ENCODE data around the gene PCDHGA1.
"Not testable (repeated sequence)": the region's sequence is repeated elsewhere in the genome, so short reads cannot be mapped to it uniquely, and the experiment has no call there.

Gene PCDHGA1

GRCh38 chr5:141412854-141413539 lies 82.7 kb downstream of the PCDHGA1 start, which contains the start of gene PCDHGA10:
TSS of gene PCDHGA10 (plus strand) at chr5:141412987. CDS start at chr5:141413176, 189 bp downstream.
- DNase-seq (ENCODE audit: low read depth) = no peak

- DNase-seq (ENCODE audit: low read depth) = no peak
Observed at GRCh38 chr5:141413540-141414069, 83.3 kb downstream of the PCDHGA1 start.

- DNase-seq (ENCODE audit: low read depth) = not testable (repeated sequence)
Observed at GRCh38 chr5:141414548-141415274, 84.4 kb downstream of the PCDHGA1 start.

- DNase-seq (ENCODE audit: low read depth) = not testable (repeated sequence)
Observed at GRCh38 chr5:141415275-141415618, 84.9 kb downstream of the PCDHGA1 start.

DNA sequence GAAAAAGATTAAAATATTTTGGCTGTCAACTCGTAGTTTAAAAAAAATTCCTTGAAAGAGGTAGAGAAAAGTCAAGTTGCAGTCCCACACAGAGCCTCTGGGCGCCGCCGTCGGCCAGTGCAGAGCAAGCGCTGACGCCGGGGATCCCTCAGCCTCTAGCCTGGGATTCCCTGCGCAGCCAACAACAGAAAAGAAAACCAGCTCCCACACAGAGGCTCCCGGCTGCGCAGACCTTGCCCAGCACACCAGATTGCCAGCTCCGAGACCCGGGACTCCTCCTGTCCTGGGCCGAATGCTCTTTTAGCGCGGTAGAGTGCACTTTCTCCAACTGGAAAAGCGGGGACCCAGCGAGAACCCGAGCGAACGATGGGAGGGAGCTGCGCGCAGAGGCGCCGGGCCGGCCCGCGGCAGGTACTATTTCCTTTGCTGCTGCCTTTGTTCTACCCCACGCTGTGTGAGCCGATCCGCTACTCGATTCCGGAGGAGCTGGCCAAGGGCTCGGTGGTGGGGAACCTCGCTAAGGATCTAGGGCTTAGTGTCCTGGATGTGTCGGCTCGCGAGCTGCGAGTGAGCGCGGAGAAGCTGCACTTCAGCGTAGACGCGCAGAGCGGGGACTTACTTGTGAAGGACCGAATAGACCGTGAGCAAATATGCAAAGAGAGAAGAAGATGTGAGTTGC lies 87.3 kb downstream of the PCDHGA1 start, which contains the start of gene PCDHGB7:
Gene PCDHGB7, plus strand, starts transcription at position 184 of the 679 bp plus-strand sequence. Its CDS starts 183 bp downstream, at position 367.
- not testable (repeated sequence) for DNase-seq (ENCODE audit: low read depth)

DNA sequence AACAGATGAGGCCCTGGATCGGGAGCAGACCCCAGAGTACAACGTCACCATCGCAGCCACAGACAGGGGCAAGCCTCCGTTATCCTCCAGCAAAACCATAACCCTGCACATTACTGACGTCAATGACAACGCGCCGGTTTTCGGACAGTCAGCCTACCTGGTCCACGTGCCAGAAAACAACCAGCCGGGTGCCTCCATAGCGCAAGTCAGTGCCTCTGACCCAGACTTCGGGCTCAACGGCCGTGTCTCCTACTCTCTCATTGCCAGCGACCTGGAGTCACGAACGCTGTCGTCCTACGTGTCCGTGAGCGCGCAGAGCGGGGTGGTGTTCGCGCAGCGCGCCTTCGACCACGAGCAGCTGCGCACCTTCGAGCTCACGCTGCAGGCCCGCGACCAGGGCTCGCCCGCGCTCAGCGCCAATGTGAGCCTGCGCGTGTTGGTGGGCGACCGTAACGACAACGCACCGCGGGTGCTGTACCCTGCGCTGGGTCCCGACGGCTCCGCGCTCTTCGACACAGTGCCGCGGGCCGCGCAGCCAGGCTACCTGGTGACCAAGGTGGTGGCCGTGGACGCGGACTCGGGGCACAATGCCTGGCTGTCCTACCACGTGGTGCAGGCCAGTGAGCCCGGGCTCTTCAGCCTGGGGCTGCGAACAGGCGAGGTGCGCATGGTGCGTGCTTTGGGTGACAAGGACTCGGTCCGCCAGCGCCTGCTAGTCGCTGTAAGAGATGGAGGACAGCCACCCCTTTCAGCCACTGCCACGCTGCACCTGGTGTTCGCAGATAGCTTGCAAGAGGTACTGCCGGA lies 89.0 kb downstream of the PCDHGA1 start:
- no peak for DNase-seq (ENCODE audit: low read depth)

- no peak for DNase-seq (ENCODE audit: low read depth)
Observed at GRCh38 chr5:141420855-141421488, 90.7 kb downstream of the PCDHGA1 start, which contains the start of gene PCDHGA11. TSS of gene PCDHGA11 (plus strand) at chr5:141421051. CDS start at chr5:141421228, 177 bp downstream.

DNA sequence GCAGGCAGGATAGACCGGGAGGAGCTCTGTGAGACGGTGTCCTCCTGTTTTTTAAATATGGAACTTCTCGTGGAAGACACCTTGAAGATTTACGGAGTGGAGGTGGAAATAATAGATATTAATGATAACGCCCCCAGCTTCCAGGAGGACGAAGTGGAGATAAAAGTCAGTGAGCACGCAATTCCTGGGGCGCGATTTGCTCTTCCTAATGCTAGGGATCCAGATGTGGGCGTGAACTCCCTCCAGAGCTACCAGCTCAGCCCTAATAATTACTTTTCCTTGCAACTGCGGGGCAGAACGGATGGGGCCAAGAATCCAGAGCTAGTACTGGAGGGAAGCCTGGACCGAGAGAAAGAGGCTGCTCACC lies 91.2 kb downstream of the PCDHGA1 start:
- DNase-seq (ENCODE audit: low read depth) = no peak

GRCh38 chr5:141422742-141423291 lies 92.5 kb downstream of the PCDHGA1 start:
- no peak for DNase-seq (ENCODE audit: low read depth)

- DNase-seq (ENCODE audit: low read depth) = no peak
Observed at GRCh38 chr5:141427783-141428426, 97.6 kb downstream of the PCDHGA1 start.

GRCh38 chr5:141430332-141431113 lies 100.2 kb downstream of the PCDHGA1 start, which contains the start of gene PCDHGA12:
TSS of gene PCDHGA12 (plus strand) at chr5:141430507. CDS start at chr5:141430760, 253 bp downstream.
- no peak for DNase-seq (ENCODE audit: low read depth)

- DNase-seq (ENCODE audit: low read depth) = no peak
Observed at GRCh38 chr5:141431286-141431685, 101.0 kb downstream of the PCDHGA1 start.

DNA sequence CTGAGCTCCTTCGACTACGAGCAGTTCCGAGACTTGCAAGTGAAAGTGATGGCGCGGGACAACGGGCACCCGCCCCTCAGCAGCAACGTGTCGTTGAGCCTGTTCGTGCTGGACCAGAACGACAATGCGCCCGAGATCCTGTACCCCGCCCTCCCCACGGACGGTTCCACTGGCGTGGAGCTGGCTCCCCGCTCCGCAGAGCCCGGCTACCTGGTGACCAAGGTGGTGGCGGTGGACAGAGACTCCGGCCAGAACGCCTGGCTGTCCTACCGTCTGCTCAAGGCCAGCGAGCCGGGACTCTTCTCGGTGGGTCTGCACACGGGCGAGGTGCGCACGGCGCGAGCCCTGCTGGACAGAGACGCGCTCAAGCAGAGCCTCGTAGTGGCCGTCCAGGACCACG lies 102.0 kb downstream of the PCDHGA1 start:
- DNase-seq (ENCODE audit: low read depth) = not testable (repeated sequence)

GRCh38 chr5:141432726-141433125 lies 102.4 kb downstream of the PCDHGA1 start:
- DNase-seq (ENCODE audit: low read depth) = not testable (repeated sequence)

- DNase-seq (ENCODE audit: low read depth) = no peak
Observed at GRCh38 chr5:141434006-141434405, 103.7 kb downstream of the PCDHGA1 start.

DNA sequence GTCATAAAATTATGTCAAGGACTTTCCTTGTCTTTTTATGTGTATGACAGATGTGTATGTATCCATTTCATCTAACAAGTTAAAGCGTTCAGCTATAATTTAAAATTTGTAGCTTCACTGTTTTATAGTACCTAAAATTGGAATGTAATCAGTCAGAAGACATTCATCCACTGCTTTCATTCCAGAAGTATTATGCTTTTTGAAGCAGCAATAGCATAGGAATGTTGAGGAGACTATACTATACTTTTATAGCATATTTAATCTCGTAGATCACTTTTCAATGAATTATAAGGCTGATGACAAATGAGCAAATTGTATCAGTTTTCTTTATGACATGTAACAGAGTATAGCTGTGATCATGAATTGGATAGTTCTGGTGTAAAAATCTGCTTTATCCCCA lies 106.9 kb downstream of the PCDHGA1 start:
- DNase-seq (ENCODE audit: low read depth) = no peak

- DNase-seq (ENCODE audit: low read depth) = no peak
Observed at GRCh38 chr5:141439411-141440141, 109.3 kb downstream of the PCDHGA1 start.

- DNase-seq (ENCODE audit: low read depth) = no peak
Observed at GRCh38 chr5:141440341-141440740, 110.0 kb downstream of the PCDHGA1 start.

Measured in stimulated activated CD8-positive, alpha-beta memory T cell treated with anti-CD3 and anti-CD28 coated beads, Interleukin-12 subunit alpha, Interleukin-12 subunit beta, amount 100 ng/mL, for 4 hours (primary cell).